Activated naive CD8-positive, alpha-beta T cell (primary cell): ENCODE data around the gene PCMT1.
"Not testable (repeated sequence)": the region's sequence is repeated elsewhere in the genome, so short reads cannot be mapped to it uniquely, and the experiment has no call there.

ENCODE experiments used
- H3K27ac Mint-ChIP-seq: one replicate; pipeline ENCODE4 v1.8.0; 2021; ENCODE audit warnings: mixed read lengths
- H3K27me3 Mint-ChIP-seq: one replicate; pipeline ENCODE4 v1.8.0; 2021; ENCODE audit warnings: mixed read lengths
- H3K36me3 Mint-ChIP-seq: one replicate; pipeline ENCODE4 v1.8.0; 2021; ENCODE audit warnings: mixed read lengths
- H3K4me1 Mint-ChIP-seq: one replicate; pipeline ENCODE4 v1.8.0; 2021; ENCODE audit warnings: low read depth, mixed read lengths
- H3K4me3 Mint-ChIP-seq: one replicate; pipeline ENCODE4 v1.8.0; 2021; ENCODE audit warnings: mild to moderate bottlenecking, mixed read lengths
- H3K9me3 Mint-ChIP-seq: one replicate; pipeline ENCODE4 v1.8.0; 2021; ENCODE audit warnings: low read depth, mixed read lengths

The PCMT1 gene

DNA sequence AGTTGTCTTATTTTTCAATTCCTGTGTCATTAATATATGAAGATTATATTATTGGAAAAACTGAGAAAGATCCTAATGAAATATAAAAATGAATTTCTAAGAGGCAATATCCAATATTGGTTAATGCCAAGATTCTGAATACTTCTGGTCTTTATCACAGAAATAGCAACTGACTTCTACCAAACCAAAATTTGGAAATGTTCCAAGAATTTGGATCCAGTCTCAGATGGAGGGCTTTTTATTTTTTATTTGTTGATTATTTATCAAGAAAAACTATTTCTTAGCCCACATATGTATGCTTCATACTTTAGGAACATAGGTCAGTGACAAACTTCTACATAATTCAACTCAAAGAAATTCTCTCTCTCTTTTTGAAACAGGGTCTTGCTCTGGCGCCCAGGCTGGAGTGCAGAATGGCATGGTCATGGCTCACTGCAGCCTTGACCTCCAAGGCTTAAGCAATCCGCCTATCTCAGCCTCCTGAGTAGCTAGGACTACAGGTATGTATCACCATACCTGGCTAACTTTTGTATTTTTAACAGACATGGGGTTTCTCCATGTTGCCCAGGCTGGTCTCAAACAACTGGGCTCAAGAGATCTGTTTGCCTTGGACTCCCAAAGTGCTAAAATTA is 16.3 kb upstream of the PCMT1 start:
- Mint-ChIP-seq H3K36me3 (peaks cover 4% of the 10 kb centered on the region), H3K27me3 (no peaks in the 10 kb centered on the region), H3K27ac (no peak overlapping the region), H3K4me3 (no peak overlapping the region), H3K4me1 (peaks cover 11% of the 10 kb centered on the region), H3K9me3 (no peaks in the 10 kb centered on the region)

DNA sequence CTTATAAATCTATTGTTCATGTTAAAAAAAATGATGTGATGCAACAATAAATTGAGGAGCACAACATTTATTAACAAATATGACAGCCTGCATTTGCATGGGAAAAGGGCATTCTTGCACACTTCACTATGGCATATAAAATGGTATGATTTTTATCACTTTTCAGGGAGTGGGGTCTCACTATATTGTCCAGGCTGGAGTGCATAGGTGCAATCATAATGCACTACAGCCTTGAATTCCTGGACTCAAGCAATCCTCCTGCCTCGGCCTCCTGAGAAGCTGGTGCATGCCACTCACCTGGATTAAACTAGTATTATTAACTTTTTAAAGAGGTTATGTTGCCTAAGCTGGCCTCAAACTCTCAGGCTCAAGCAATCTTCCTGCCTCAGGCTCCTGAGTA is 14.6 kb upstream of the PCMT1 start:
- no peaks in the 10 kb centered on the region for H3K9me3 Mint-ChIP-seq
- no peaks in the 10 kb centered on the region for H3K27me3 Mint-ChIP-seq
- peaks cover 5% of the 10 kb centered on the region for H3K36me3 Mint-ChIP-seq
- no peak overlapping the region for H3K4me3 Mint-ChIP-seq
- H3K27ac Mint-ChIP-seq: no peak overlapping the region
- no peaks in the 10 kb centered on the region for H3K4me1 Mint-ChIP-seq

GRCh38 chr6:149745252-149745651 is 4.3 kb upstream of the PCMT1 start:
- not testable (repeated sequence) for H3K9me3 Mint-ChIP-seq, H3K27me3 Mint-ChIP-seq, H3K36me3 Mint-ChIP-seq
- Mint-ChIP-seq H3K4me3 (peak overlapping the region; percentile 98), H3K27ac (peak overlapping the region; percentile 87), H3K4me1 (peaks cover 25% of the 10 kb centered on the region)

GRCh38 chr6:149746147-149746946 is 3.2 kb upstream of the PCMT1 start, which contains the start of gene NUP43:
NUP43 (minus strand) TSS chr6:149746529; CDS start chr6:149746495, 34 bp downstream.
- Mint-ChIP-seq H3K4me1 (peaks cover 31% of the 10 kb centered on the region), H3K36me3 (peaks cover 3% of the 10 kb centered on the region), H3K27me3 (no peaks in the 10 kb centered on the region), H3K27ac (peak within 1 kb of the TSS; percentile 87), H3K4me3 (peak within 1 kb of the TSS; percentile 98), H3K9me3 (no peaks in the 10 kb centered on the region)

GRCh38 chr6:149749082-149749593 is 403 bp upstream of the PCMT1 start:
- H3K27me3 Mint-ChIP-seq, H3K9me3 Mint-ChIP-seq, H3K36me3 Mint-ChIP-seq: not testable (repeated sequence)
- Mint-ChIP-seq H3K27ac (peak overlapping the region; percentile 70), H3K4me3 (peak overlapping the region; percentile 90), H3K4me1 (peaks cover 42% of the 10 kb centered on the region)

DNA sequence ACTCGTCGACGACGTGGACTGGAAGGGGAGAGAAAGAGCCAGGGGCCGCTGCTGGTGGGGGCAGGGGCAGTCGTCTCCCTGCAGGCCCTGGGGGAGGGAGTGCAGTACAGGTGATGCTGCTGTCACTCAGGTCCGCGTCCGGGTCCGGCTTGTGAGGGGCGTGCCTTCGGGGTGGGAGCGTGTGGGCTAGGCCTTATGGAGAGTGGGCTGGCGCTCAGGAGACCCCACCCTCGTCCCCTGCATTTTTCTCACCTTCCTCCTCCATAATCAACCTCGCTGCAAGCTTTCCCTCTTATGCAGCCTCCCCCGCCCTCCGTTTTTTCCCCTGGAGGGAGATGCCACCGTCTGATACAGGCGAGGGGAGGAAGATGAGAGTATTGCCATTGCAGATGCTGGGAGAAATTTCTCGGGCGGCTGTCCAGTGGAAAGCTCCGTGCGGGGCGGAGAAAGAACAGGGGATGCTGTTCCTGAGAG is 632 bp downstream of the PCMT1 start:
- peaks cover 42% of the 10 kb centered on the region for H3K4me1 Mint-ChIP-seq
- no peaks in the 10 kb centered on the region for H3K9me3 Mint-ChIP-seq
- no peaks in the 10 kb centered on the region for H3K27me3 Mint-ChIP-seq
- peak overlapping the region; percentile 75 for H3K27ac Mint-ChIP-seq
- H3K36me3 Mint-ChIP-seq: peaks cover 3% of the 10 kb centered on the region
- H3K4me3 Mint-ChIP-seq: peak overlapping the region; percentile 90

DNA sequence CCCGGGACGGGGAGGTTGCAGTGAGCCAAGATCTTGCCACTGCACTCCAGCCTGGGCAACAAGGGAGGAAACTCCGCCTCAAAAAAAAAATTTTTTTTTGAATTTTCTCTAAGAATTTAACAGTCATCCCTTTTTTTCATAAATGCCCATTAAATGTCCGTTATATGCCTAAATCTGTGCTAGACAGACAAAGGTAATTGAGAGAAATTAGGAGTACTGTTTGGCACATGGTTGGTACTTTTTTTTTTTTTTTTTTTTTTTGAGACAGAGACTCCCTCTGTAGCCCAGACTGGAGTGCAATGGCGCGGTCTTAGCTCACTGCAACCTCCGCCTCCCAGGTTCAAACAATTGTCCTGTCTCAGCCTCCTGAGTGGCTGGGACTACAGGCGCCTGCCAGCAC is 1.7 kb downstream of the PCMT1 start:
- peaks cover 42% of the 10 kb centered on the region for H3K4me1 Mint-ChIP-seq
- no peak overlapping the region for H3K27ac Mint-ChIP-seq
- H3K9me3 Mint-ChIP-seq: no peaks in the 10 kb centered on the region
- H3K27me3 Mint-ChIP-seq: no peaks in the 10 kb centered on the region
- no peaks in the 10 kb centered on the region for H3K36me3 Mint-ChIP-seq
- H3K4me3 Mint-ChIP-seq: peak overlapping the region; percentile 23

DNA sequence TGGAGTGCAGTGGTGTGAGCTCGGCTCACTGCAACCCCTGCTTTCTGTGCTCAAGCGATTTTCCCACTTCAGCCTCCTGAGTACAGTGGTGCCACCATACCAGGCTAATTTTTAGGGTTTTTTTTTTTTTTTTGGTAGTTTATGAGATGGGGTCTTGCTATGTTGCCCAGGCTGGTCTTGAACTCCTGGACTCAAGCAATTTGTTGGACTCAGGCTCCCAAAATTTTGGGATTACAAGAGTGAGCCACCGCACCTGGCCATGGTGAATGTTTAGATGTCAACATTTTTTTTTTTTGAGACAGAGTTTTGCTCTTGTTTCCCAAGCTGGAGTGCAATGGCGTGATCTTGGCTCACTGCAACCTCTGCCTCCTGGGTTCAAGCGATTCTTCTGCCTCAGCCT is 2.4 kb downstream of the PCMT1 start:
- H3K36me3 Mint-ChIP-seq, H3K27me3 Mint-ChIP-seq, H3K9me3 Mint-ChIP-seq, H3K27ac Mint-ChIP-seq: not testable (repeated sequence)
- peaks cover 35% of the 10 kb centered on the region for H3K4me1 Mint-ChIP-seq
- H3K4me3 Mint-ChIP-seq: peak overlapping the region; percentile 23

DNA sequence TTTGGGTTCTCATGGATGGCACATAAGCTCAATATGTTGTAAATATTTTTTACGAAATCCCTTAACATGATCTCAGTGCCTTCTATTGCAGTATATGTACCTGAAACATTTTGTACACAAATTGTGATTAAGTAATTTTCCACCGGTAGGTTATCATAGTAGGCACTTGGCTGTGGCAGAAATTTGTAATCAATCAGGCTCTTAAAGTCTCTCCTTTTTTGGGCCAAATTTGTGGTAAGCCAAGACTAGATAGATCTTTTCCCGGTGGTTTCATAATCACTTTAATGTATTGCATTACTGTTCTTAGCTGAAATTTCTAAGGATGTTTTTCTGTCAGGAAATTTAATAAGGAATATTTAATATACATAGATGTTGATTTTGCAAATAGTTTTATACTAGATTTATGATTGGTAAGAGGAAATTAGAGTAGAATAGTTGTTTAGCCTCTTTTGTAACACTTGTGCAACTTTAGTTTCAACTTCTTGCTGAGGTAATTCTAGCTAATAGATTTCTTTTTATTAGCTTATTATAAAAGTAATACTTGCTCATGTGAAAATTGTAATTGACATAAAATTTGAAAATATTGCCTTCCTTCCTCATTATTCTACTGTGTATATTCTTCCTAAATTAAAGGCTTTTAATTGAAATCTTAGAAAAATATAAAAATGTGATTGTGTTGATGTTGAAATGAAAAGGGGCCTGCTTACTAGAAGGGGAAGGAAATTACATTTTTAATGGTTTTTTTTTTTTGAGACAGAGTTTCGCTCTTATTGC is 3.2 kb downstream of the PCMT1 start:
- no peak overlapping the region for H3K27ac Mint-ChIP-seq
- no peaks in the 10 kb centered on the region for H3K36me3 Mint-ChIP-seq
- no peaks in the 10 kb centered on the region for H3K9me3 Mint-ChIP-seq
- H3K4me3 Mint-ChIP-seq: peak overlapping the region; percentile 35
- H3K27me3 Mint-ChIP-seq: no peaks in the 10 kb centered on the region
- H3K4me1 Mint-ChIP-seq: peaks cover 31% of the 10 kb centered on the region

GRCh38 chr6:149753374-149753637 is 3.8 kb downstream of the PCMT1 start:
- not testable (repeated sequence) for H3K27me3 Mint-ChIP-seq, H3K4me3 Mint-ChIP-seq, H3K9me3 Mint-ChIP-seq, H3K27ac Mint-ChIP-seq, H3K36me3 Mint-ChIP-seq
- H3K4me1 Mint-ChIP-seq: peaks cover 31% of the 10 kb centered on the region

GRCh38 chr6:149754548-149754947 is 5.0 kb downstream of the PCMT1 start:
- Mint-ChIP-seq H3K27ac (no peak overlapping the region), H3K4me3 (no peak overlapping the region), H3K36me3 (no peaks in the 10 kb centered on the region), H3K27me3 (no peaks in the 10 kb centered on the region), H3K4me1 (peaks cover 30% of the 10 kb centered on the region), H3K9me3 (no peaks in the 10 kb centered on the region)

DNA sequence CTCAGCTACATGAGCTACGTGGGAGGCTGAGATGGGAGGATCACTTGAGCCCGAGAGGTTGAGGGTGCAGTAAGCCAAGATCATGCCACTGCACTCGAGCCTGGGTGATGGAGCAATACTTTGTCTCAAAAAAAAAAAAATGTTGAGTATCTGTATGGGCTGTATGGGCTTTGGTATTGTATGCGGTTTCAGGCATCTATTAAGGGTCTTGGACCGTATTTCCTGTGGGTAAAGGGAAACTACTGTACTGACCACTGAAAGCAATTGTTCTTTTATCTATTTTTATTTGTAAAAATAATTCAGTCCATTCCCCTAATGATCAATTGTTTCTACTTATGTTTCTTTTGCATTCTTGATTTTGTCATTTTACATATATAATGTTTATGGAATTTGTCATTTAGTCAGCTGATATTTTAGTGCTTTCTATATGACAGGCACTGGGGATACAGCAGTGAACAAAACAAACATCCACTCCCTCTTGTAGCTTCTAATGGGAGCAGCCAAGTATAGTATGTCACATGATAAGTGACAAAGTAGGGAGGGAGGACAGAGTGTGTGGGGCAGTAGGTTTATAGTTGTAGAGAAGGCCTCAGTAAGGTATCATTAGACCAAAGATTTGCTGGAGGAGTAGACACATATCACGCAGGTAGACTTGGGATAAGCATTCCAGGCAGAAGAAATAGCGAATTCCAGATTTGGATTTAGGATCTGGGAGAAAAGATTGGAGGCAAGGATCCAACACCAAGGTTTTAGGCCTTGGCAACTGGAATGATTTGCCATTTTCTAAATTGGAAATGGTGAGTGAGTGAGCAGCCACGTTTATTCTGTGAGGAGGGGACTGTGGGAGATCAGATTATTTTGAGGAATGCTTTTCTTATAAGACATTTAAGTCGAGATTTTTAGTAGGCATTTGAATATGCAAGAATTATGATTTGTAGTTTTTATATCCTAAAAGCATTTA is 6.0 kb downstream of the PCMT1 start:
- H3K36me3 Mint-ChIP-seq: no peaks in the 10 kb centered on the region
- peak overlapping the region; percentile 1 for H3K27ac Mint-ChIP-seq
- H3K9me3 Mint-ChIP-seq: no peaks in the 10 kb centered on the region
- no peak overlapping the region for H3K4me3 Mint-ChIP-seq
- no peaks in the 10 kb centered on the region for H3K27me3 Mint-ChIP-seq
- H3K4me1 Mint-ChIP-seq: peaks cover 32% of the 10 kb centered on the region

GRCh38 chr6:149756261-149756636 is 6.7 kb downstream of the PCMT1 start:
- H3K9me3 Mint-ChIP-seq: no peaks in the 10 kb centered on the region
- H3K27ac Mint-ChIP-seq: no peak overlapping the region
- peaks cover 33% of the 10 kb centered on the region for H3K4me1 Mint-ChIP-seq
- no peaks in the 10 kb centered on the region for H3K27me3 Mint-ChIP-seq
- no peak overlapping the region for H3K4me3 Mint-ChIP-seq
- no peaks in the 10 kb centered on the region for H3K36me3 Mint-ChIP-seq

GRCh38 chr6:149761438-149761837 is 11.9 kb downstream of the PCMT1 start:
- H3K4me3 Mint-ChIP-seq: no peak overlapping the region
- H3K36me3 Mint-ChIP-seq: peaks cover 4% of the 10 kb centered on the region
- peaks cover 21% of the 10 kb centered on the region for H3K4me1 Mint-ChIP-seq
- H3K27me3 Mint-ChIP-seq: no peaks in the 10 kb centered on the region
- no peaks in the 10 kb centered on the region for H3K9me3 Mint-ChIP-seq
- no peak overlapping the region for H3K27ac Mint-ChIP-seq
